Measurements from ENCODE around the gene ADAM22.

GRCh38 chr7:88090240-88090639 is 156.2 kb downstream of the ADAM22 start:
- TF ChIP-seq POLR2AphosphoS5 (IDR thresholded peaks at IDR 0.05; ENCODE audit: low read depth, low read length): no peak
- no peak for TF ChIP-seq POLR2A (IDR thresholded peaks at IDR 0.05; ENCODE audit: low read depth, low read length)

All from GM12891 (cell line).